ENCODE results near the gene NDRG4.
"Not testable (repeated sequence)": the region's sequence is repeated elsewhere in the genome, so short reads cannot be mapped to it uniquely, and the experiment has no call there.

Gene NDRG4

DNA sequence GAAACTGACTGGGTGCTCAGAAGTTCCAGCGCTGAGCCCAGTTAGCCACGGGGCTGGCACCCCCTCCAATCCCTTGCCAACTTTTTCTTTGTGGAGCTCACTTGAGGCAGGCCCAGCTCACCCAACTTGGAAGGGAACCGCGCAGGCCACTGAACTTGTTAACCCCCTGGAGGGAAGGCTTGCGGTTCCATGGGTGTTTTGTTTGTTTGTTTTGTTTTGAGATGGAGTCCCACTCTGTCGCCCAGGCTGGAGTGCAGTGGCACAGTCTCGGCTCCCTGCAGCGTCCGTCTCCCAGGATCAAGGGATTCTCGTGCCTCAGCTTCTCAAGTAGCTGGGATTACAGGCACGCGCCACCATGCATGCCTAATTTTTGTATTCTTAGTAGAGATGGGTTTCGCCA, 34.1 kb upstream of the NDRG4 start:
- no peak for DNase-seq

DNA sequence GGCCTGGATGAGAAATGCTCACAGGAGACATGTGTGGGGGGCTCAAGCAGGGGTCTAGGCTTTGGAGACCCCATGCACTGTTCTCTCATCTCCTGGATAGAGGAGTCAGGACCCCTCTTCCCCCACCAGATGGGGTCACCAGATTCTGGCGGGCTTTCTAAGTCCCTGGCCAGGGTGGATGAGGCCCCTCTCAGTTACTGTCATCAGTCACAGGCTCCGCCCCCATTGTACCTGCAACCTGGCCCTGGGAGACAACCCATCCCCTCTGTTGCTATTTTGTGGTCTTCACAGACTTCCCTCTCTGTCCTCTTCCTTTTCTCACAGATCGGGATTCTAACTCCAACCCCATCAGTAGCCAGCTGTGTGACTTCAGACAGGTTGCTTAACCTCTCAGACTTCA, 33.5 kb upstream of the NDRG4 start:
- DNase-seq = no peak

DNA sequence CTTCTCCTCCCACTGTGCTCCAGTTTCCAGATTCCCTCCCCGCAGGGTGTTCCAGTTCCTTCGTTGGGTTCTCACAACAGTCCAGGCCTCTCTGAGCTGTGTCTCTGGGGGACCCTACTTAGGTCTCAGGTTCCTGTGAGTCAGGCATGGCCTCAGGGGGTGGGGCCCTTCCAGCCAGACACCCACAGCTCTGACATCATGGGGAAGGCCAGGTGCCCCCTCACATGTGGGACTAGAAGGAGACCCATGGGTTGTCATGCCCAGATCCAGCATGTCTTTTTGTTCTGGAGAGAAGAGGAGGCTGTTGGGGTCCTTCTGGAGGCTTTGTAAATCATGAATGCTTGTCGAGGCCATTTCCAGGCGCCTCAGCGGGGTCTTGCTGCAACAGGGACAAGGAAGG, 32.0 kb upstream of the NDRG4 start:
- no peak for DNase-seq

DNA sequence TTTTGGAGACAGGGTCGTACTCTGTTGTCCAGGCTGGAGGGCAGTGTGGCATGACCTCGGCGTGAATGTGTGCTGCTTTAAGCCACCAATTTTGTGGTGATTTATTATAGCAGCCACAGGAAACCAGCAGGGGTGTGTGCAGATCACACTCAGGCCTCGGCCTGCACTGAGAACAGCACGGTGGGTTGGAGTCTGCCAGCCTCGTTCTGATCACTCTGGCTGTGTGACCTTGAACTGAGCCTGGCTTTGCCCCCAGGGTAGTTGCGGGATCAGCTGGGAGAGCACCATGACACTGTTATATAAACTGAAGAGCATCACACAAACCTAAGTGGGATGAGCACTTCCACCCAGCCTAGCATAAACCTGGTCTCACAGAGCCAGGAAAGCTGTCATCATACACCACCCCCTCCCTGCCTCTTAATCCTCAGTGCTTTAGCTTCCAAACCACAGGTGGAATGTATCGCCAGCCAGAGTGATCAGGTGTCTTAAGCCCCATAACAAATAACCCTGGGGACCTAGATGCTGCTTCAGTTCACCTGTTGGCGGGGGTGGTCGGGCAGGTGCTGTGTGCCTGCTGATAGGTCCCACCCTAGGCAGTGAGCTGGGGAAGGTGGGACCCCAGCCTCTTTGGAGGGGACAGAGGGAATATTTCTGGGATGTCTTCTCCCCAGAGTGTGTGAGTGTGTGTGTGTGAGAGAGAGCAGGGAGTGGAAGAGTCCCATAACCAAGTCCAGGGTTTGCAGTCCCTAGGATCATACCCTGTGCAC, 28.6 kb upstream of the NDRG4 start:
- no peak for DNase-seq

DNA sequence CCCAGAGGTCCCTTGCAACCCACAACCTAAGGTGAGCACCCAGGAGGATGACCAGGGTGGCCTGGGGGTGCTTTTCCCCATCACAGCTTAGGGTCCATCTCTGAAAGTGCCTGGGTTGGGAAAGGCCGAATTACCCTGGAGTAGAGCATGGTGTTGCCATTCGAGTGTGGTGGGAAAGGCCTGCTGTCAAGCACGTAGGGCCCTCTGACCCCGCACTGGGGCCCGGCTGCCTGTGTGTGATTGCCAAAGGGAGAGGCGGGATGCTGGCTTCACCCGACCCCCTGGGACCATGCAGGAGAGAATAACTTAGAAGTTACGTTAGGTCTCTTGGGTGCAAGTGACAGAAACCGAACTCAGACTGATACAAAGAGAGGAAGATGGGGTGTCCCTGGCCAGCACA, 27.7 kb upstream of the NDRG4 start:
- no peak for DNase-seq

DNA sequence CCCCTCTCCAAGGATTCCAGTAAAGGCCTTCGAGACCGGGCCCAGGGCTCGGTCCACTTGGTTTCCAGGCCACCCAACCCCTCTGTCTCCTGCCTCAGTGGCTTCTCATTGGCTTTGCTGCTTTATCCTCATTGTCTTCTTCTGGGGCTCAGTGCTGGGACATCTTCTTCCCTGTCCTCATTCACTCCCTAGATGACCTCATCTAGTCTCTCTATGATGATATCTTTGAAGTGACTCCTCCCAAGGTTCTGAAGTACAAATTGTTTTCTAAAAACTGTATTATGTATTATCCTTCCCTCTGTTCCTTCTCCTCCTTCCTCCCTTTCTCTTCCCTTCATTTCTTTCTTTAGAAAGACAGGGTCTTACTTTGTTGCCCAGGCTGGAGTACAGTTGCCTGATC, 27.1 kb upstream of the NDRG4 start:
- DNase-seq = no peak

DNA sequence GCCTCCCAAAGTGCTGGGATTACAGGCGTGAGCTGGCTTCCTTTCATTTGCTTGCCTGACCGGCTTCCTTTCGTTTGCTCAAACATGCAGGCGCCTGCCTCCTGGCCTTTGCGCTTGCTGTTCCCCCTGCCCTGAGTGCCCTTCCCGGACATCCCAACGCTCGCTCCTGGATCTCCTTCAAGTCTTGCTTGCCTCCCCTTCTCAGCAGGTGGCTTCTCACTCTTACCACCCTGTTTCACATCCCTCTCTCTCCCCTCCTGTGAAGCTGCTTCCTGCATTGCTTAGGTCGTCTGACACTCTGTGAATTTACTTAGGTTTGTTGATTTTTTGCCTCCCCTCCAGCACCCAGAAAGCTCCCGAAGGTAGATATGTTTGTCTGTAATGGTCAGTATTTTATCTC, 25.6 kb upstream of the NDRG4 start:
- DNase-seq = no peak

DNA sequence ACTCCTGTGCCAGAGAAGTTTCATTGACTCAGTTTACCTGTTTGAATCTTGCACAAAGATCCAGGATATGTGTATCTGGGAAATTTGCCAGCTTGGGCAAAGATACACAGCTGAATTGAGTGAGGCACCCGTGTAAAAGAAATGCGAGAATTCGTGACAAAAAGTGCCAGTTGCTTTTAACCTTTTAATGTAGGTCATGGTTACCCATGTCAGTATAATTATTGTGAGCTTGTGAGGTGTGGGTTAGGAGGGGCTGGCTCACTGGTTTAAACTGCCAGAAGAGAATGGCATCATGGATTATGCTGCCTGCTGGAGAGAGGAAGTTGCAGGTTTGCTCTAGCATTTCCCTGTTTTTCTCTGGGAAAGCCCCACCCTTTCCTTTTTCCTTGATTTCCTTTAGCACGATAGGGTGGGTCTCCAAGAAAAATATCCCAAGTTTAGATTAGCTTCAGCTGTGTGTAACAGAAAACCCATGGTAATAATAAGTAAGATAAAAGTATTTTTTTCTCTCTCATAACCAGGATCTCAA, 24.8 kb upstream of the NDRG4 start:
- DNase-seq = no peak

DNA sequence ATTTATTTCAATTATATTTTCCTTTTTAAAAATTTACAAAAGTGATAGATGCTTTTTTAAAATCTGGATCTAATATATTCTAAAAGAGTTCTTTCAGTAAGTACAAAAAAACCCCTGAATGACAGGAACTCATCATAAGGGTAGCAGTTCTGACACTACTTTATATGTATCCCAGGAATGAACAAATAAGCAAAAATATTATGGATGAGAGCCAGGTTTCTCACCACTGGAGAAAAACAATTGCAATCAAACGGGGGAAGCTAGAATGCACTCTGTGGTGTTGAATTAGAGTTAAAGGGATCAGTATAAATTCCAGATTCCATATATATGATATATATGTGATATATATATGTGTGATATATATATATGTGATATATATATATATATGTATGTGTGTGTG, 23.2 kb upstream of the NDRG4 start:
- DNase-seq = no peak

DNA sequence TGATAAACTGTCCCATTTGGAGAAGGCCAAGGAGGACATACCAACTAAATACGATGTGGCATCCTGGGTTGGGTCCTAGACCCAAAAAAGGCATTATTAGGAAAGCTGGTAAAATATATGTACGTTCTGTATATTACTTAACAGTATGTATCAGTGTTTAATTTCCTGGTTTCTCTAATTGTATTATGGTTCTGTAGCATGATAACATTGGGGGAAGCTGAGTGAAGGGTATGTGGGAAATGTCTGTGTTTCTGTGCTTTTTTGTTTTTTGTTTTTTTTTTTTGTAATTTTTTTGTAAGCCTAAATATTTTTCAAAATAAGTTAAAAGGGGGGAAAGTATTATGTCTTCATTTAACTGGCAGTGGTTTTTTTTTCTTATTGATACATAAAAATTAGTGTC, 21.5 kb upstream of the NDRG4 start:
- DNase-seq = no peak

DNA sequence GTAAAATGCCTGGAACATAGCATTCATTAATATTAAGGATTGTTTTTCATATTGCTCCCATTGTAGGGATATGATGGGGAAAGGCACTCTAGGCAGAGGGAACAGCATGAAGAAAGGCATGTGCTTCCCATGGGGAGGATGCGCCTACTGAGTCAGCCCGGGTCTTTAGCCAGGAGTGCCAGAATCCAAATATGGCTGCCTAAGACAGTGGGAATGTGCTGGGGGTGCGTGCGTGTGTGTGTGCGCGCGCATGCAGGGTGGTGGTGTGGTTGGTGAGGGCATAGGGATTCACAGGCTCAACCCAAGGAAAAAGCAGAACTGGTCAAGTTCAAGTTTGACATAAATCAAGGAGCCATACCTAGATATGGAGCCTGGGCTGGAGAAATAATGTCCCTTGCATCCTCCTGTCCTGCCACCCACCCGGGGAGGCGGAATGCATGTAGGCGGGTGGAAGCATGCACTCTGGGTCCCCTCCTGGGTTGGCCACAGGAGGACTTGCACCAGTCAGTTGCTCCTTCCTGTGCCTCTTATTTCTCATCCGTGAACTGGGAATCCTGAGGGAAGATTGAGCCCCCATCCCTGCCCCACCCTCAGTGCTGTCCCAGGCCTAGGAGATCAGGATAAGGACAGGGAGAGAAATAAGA, 18.6 kb upstream of the NDRG4 start:
- no peak for DNase-seq

DNA sequence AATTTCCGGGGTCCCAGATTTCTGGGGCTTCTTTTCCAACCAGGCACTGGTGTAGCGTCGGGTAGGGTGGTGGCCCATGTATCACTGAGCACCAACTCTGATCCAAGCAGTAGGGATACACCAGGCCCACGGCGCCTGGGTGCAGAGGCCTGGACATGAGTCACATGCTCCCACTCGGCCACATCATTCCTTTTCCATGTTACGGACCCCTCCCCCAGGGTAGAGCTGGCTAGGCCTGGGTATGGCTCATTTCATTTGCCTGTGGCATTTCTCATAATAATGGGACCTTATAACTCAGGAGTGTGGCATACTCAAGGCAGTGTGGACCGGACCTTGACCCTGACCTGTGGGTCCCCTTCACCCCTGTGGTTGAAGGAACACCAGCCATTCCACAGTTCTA, 18.0 kb upstream of the NDRG4 start:
- DNase-seq = no peak

DNA sequence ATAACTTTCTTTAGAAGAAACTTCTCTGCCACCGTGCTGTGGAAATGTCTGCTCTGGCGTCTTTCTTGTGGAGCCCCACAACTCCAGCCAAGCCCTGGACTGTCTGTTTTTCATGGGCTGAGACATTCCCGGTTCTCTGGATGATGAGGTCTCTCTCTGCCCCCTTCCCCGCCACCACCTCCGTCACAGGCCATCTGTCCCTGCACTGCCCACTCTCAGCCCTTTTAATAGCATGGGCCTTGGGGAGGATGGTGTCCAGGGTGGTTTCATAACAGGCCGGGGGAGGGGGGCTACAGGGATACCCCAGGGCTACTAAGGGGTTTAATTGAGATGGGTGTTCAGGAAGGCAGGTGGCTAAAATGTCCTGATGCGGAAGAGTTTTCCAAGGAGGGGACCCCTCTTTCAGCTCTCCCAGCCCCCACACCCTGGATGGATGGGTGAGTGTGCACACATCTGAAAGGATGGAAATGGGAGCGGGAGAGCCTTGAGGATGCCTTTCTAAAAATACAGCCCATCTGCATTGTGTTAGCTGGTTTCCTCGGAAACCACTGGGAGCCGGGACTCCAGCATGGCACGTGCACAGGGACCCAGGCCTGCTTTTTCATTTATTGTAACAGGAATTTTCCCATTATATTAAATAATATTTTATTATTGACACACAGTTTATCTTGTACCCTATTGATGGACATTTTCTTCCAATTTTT, 14.6 kb upstream of the NDRG4 start:
- no peak for DNase-seq

DNA sequence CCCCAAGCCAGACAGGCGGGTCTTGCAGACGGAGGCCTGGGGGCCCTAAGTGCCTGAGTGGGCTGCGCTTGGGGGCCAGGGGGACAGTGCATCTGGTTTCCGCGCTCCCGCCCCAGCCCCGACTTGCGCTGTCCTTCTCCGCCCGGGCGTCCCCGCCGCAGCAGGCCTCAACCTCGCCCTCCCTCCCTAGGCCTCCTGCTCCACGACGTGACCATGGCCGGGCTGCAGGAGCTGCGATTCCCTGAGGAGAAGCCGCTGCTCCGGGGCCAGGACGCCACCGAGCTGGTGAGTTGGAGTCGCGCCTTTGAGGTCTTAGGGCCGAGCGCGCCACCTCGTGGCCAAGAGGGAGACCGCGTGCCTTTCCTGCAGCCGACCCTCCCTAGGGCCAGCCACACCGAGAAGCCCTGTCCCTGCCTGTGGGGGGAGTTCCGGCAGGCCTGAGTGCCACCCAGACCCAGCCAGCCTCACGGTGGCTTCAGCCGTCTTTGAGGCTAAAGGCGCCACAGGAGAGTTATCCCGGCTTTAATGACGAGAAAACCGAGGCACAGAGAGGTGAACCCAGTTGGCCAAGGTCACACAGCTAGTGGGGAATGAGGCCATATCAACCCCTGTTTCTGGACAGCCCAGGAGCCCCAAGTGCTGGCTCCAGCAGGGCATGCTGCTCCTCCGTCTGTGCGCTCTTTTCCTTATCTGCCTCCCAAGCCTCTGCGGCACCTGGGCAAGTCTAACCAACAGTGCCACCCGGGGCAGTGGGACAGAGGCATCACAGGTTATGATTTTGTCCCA, 12.2 kb upstream of the NDRG4 start:
- DNase-seq = peak; percentile 64

DNA sequence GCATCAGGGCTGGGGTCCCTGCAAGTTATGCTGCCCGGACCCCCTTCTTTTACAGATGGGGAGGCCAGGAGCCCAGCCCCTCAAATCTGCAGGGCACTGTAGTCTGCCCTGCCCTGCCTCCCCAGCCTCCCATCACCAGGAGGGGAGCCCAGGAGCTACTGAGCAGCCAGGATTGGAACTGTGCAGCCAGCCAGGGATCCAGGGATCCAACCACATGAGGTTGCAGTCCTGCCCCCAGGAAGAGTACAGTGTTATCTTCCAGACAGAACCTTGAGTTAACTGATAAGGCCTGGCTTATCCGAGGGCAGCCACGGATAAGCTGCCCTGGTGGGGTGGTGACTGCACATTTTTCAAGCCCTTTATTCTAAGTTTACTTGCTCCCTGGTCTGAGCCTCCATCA, 11.4 kb upstream of the NDRG4 start:
- DNase-seq = no peak

DNA sequence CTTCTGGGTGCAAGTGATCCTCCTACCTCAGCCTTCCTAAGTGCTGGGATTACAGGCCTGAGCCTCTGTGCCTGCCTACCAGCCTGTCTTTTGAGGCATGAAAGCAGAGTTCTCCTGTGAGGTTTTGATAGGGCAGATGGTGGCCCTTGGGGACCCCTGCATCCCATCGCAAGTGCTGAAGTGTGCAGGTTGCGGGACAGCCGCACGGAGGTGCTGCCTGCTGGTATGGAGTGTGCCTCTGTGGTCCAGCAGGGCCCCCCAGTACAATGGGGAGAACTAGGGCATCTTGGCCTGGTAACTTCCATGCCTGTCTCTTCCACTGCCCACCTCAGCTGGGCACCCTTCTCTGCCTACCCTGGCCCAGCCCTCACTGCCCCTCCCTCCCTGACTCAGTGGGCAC, 9.9 kb upstream of the NDRG4 start:
- DNase-seq = no peak

DNA sequence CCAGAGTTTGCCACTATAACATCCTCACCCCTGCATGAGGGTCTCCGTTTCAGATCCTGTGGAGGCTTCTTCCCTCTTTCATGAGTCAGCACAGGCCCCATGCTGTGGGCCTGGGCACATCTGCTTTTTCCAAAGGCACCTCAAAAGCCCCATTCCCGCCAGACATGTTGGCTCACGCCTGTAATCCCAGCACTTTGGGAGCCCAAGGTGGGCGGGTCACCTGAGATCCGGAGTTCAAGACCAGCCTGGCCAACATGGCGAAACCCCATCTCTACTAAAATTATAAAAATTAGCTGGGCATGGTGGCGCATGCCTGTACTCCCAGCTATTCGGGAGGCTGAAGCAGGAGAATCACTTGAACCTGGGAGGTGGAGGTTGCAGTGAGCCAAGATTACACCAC, 9.4 kb upstream of the NDRG4 start:
- DNase-seq = not testable (repeated sequence)

DNA sequence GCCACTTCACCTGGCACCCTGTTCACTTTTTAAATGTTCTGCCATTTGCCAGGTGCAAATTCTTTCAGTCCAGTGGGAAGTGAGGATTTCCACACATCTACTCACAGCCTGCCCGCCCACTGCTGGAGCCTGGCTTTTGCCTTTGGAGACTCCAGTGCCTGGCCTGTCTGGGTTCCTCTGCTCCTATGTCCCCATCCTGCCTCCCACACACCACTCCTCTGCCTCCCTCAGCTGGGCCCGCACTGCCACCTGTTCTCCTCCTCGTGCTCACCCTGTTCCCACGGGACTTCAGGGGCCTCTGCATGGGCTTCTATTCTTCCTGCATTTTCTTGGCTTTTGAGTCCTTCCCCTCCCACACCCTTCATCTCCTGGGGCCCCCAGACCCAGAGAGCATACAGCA, 7.9 kb upstream of the NDRG4 start:
- no peak for DNase-seq

DNA sequence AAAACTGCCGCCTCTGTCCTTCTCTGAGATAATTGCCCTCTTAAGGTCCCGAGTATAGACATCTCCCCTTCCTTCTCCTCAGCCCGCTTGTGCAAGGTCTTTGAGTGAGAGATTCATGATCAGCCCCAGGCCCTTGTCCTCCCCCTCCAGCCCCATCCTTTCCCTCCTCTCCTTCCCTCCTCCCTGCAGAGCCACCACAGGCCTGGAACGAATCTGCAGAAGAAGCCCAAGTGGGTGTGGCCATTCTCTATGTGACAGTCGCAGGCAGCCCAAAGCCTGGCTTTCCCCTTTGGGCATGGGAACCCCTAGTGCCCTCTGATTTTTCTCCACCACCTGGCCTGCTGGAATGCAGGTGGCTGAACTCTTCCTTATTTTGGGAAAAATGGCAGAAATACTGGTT, 7.2 kb upstream of the NDRG4 start:
- DNase-seq = no peak

DNA sequence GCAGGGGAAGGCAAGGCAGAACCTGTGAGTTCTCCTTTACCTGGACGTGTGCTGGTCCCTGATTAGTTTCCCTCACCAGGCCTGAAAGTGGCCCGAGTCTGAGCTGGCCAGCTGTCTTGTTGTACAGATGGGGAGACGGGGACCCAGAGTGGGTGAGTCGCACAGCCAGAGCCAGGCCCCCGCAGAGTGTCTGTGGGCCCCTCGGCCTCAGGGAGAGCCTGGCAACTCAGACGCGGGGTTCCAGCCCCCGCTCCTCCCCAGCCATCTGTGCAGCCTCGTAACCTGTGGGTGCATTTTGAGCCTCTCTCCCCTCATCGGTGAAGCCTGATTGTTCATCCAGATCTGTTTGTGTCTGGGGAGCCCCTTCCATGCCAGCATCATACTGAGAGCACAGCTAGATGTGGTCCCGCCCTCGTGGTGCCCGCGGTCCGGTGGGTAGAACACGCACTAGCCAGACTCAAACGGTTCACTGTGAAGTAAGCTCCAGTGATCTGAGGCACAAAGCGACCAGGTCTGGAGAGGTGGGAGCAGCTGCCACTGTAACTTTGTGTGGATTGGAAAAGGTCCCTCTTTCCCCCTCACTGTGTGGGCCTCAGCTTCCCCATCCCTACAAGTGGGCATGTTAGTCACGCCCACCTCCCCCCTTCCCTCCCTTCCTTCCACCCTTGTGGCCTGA, 6.0 kb upstream of the NDRG4 start:
- no peak for DNase-seq

DNA sequence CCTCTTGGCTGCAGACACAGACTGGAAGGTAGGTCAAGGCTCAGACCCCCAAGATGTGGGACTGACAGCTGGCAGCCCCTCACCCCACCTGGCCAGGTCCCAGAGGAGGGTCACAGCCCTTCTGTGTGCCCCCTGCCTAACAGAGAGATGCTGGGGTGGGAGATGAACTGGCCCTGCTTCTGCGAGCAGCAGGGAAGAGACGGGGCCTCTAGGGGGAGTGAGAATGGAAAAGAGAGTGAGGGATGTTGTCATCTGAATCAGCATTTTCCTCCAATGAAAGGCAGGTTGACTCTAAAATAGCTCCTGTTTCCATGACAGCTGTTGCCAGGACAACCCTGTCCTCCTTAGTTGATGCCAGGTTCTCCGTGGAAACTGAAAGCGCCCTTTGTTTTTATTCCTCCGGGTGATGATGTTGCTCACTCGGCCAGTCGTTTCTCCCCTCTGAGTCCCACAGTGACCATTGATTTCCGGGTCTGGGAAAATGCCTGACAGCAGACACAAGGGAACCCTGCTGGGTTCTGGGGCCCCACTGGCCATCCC, 4.9 kb upstream of the NDRG4 start:
- peak; percentile 85 for DNase-seq
